Lung (tissue), 12 donors: ENCODE data around the gene IQCH. TPM values are rescaled to one million over a fixed set of nuclear protein-coding genes. Genes with fewer than 3 reads are reported as not detected.

Experiments used
- ATAC-seq: fragments of 200-7000 bp; cut with Tn5 transposase; one replicate; pipeline ENCODE4 v1.9.1; 2020; ENCODE audit warnings: moderate number of reproducible peaks; ENCODE audit not compliant: insufficient read depth, low FRiP score
- DNase-seq, 3 donors: peaks; one replicate each; pipeline ENCODE4 v3.0.0-alpha.2; 2013 to 2017
- H3K27ac ChIP-seq, 2 donors: one replicate each; pipeline ENCODE4 v1.5.1; 2013; ENCODE audit warnings: mild to moderate bottlenecking in 2 of 2, moderate library complexity in 2 of 2, control low read depth in 1 of 2, inconsistent platforms in 1 of 2, low read depth in 1 of 2, low read length in 1 of 2
- H3K27me3 ChIP-seq, 3 donors: one replicate each; pipeline ENCODE4 v1.5.1; 2013; ENCODE audit warnings: low read length in 2 of 3; ENCODE audit not compliant: control insufficient read depth in 3 of 3, insufficient read depth in 3 of 3
- H3K36me3 ChIP-seq, 4 donors: one replicate each; pipeline ENCODE4 v1.5.1; 2013; ENCODE audit warnings: low read length in 4 of 4, mild to moderate bottlenecking in 1 of 4, moderate library complexity in 1 of 4; ENCODE audit not compliant: control insufficient read depth in 4 of 4, insufficient read depth in 4 of 4
- H3K4me1 ChIP-seq, 5 donors: one replicate each; pipeline ENCODE4 v1.5.1; 2013; ENCODE audit warnings: low read length in 5 of 5, mild to moderate bottlenecking in 2 of 5, moderate library complexity in 1 of 5; ENCODE audit not compliant: control insufficient read depth in 5 of 5, insufficient read depth in 5 of 5
- H3K4me3 ChIP-seq: one replicate; pipeline ENCODE4 v1.5.1; 2013; ENCODE audit warnings: mild to moderate bottlenecking, control low read depth, moderate library complexity
- H3K9ac ChIP-seq, 2 donors: one replicate each; pipeline ENCODE4 v1.5.1; 2013; ENCODE audit warnings: low read length in 2 of 2, control low read depth in 1 of 2; ENCODE audit not compliant: insufficient read depth in 1 of 2
- H3K9me3 ChIP-seq, 4 donors: one replicate each; pipeline ENCODE4 v1.5.1; 2013; ENCODE audit warnings: low read length in 3 of 4, mild to moderate bottlenecking in 1 of 4, moderate library complexity in 1 of 4; ENCODE audit not compliant: control insufficient read depth in 4 of 4, insufficient read depth in 3 of 4
- CTCF ChIP-seq: IDR thresholded peaks from 2 replicates; pipeline ENCODE4 v1.5.1; 2012; ENCODE audit warnings: mild to moderate bottlenecking; ENCODE audit errors: control extremely low read depth, extremely low read depth
- WGBS, 2 donors: extraction: QIAGEN DNeasy Blood & Tissue Kit; methylation state at CpG; one replicate each; pipeline ENCODE4 v1.1.7; 2013; 5-methylcytosine and 5-hydroxymethylcytosine counted together
- polyA plus RNA-seq, 2 donors: library from polyadenylated mRNA; stranded (reverse); fragments of 200-250 nt; gene quantifications; one replicate each; pipeline ENCODE4 v1.2.1, GENCODE V29; 2013
- total RNA-seq, 2 donors: library from RNA; depleted of rRNA in 1 of 2; stranded (reverse); fragments of >200 nt in 1 of 2; gene quantifications; one replicate each; pipeline ENCODE4 v1.2.1, GENCODE V29; 2014 to 2021
- donor health status: control.
- donor health status: control.
- donor health status: Bipolar disorder and iron deficiency.
- donor health status: healthy.
- donor health status: DM: yes; HTN: yes; CAD: no.

The IQCH gene
- total and polyA plus RNA-seq, 4 donors, result 1.1 to 10.5 (median 4.5) TPM

DNA sequence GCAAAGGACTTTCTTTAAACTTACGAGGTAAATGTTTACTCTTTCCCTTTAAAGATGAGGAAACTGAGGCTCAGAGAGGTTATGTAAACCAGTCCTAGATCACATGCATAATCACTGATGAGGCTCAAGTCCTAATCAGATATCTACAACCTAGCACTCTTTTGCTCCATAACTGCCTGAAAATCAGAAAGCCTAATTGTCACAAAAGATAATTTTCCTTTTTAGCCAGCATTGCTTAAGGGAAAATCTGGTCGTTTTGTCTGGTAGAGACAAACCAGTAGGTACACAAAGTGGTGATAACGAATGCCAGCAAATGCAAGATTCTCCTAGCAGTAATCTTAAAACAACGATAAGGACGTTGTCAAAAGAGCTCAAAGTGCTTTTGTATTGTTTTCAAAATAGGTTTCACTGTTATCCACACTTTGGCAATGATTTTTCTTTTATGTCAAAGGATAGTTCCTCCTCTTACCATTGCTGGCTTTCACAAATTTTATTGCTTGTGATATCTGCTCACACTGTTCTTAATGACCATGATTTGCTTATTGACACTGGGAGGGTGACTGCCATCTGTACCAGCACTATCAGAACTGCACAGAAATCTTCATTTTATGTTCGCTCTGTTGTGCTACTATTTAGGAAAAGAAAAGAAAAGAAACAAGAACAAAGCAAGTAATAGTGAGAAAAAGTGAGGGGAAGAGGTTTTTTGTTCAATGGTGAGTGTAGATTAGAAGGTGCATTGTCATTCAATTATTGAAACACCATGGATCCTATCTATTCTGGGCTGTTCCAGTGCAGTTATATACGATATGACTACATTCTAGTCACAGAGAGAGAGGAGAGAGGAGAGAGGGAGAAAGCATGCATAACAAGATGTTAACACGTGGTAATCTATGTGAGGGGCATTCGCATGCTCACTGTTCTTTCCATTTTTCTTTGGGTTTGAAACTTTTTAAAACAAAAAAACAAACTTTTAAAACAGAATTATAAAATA, 13.7 kb downstream of the IQCH start:
- no peak for ATAC-seq
- no peaks in the 10 kb centered on the region for H3K27me3 ChIP-seq
- WGBS, 2 donors, result 85 to 86% methylated on average over 9 of the region's 9 CpGs
- H3K9ac ChIP-seq, result no peak overlapping the region
- no peak overlapping the region for H3K27ac ChIP-seq
- H3K4me1 ChIP-seq, result no peaks in the 10 kb centered on the region
- no peaks in the 10 kb centered on the region for H3K36me3 ChIP-seq
- no peak overlapping the region for H3K4me3 ChIP-seq
- DNase-seq, result no peak
- TF ChIP-seq CTCF, result no peak
- no peaks in the 10 kb centered on the region for H3K9me3 ChIP-seq

GRCh38 chr15:67274236-67274635, 19.6 kb downstream of the IQCH start:
- 90 to 91% methylated on average over 1 of the region's 1 CpG for WGBS, 2 donors

GRCh38 chr15:67276666-67277065, 22.1 kb downstream of the IQCH start:
- no peak for DNase-seq
- no peak for ATAC-seq
- no peak overlapping the region for H3K4me3 ChIP-seq
- H3K36me3 ChIP-seq, result no peaks in the 10 kb centered on the region
- H3K9me3 ChIP-seq, result peaks cover 0 to 6% (median 2%) of the 10 kb centered on the region in 4 donors
- TF ChIP-seq CTCF, result no peak
- WGBS, 2 donors, result 97% methylated on average over 1 of the region's 1 CpG
- no peaks in the 10 kb centered on the region for H3K4me1 ChIP-seq
- H3K9ac ChIP-seq, result no peak overlapping the region
- H3K27me3 ChIP-seq, result no peaks in the 10 kb centered on the region
- H3K27ac ChIP-seq, result no peak overlapping the region

More at GRCh38 chr15:67274236-67274635, 19.6 kb downstream of the IQCH start:
- no peaks in the 10 kb centered on the region for H3K36me3 ChIP-seq
- H3K4me3 ChIP-seq, result no peak overlapping the region
- H3K27ac ChIP-seq, result no peak overlapping the region
- H3K9ac ChIP-seq, result no peak overlapping the region
- no peaks in the 10 kb centered on the region for H3K4me1 ChIP-seq
- H3K9me3 ChIP-seq, result peaks cover 0 to 6% (median 2%) of the 10 kb centered on the region in 4 donors
- no peak for ATAC-seq
- DNase-seq, result no peak
- no peaks in the 10 kb centered on the region for H3K27me3 ChIP-seq
- TF ChIP-seq CTCF, result no peak
